ENCODE results near the gene ACSF3. TPM values are rescaled to one million over a fixed set of nuclear protein-coding genes. Genes with fewer than 3 reads are reported as not detected.

Gene ACSF3
- total RNA-seq, 4 donors from 2014 or later = 26.1 to 55.1 (median 32.5) TPM

- WGBS = 92% methylated on average over 13 of the region's 14 CpGs
- Histone ChIP-seq H3K36me3 (no peaks in the 10 kb centered on the region), H3K4me3 (no peak overlapping the region), H3K27me3 (peaks cover 18% of the 10 kb centered on the region), H3K4me1 (no peaks in the 10 kb centered on the region), H3K9me3 (no peaks in the 10 kb centered on the region), H3K27ac (no peak overlapping the region)
- TF ChIP-seq POLR2A (IDR thresholded peaks at IDR 0.05) = no peak
- no peak for DNase-seq (ENCODE audit: low spot score in 2 of 2)
Observed at GRCh38 chr16:89076159-89076558, 17.5 kb upstream of the ACSF3 start.

- no peak for DNase-seq (ENCODE audit: low spot score in 2 of 2)
- 95% methylated on average over 8 of the region's 16 CpGs for WGBS
- H3K27me3 ChIP-seq = peaks cover 8% of the 10 kb centered on the region
- no peaks in the 10 kb centered on the region for H3K4me1 ChIP-seq
- H3K4me3 ChIP-seq = no peak overlapping the region
- H3K9me3 ChIP-seq = no peaks in the 10 kb centered on the region
- H3K36me3 ChIP-seq = no peaks in the 10 kb centered on the region
- TF ChIP-seq POLR2A (IDR thresholded peaks at IDR 0.05) (no peak), EP300 (IDR thresholded peaks at IDR 0.05) (no peak), CTCF (IDR thresholded peaks at IDR 0.05) (no peak), POLR2AphosphoS5 (IDR thresholded peaks at IDR 0.05) (no peak)
- no peak overlapping the region for H3K27ac ChIP-seq
Observed at GRCh38 chr16:89077076-89077475, 16.6 kb upstream of the ACSF3 start.

GRCh38 chr16:89078172-89078571 lies 15.5 kb upstream of the ACSF3 start:
- no peak for DNase-seq (ENCODE audit: low spot score in 2 of 2)
- 79% methylated on average over 8 of the region's 8 CpGs for WGBS
- H3K36me3 ChIP-seq = no peaks in the 10 kb centered on the region
- H3K9me3 ChIP-seq = no peaks in the 10 kb centered on the region
- H3K4me1 ChIP-seq = no peaks in the 10 kb centered on the region
- no peak overlapping the region for H3K27ac ChIP-seq
- TF ChIP-seq POLR2A (IDR thresholded peaks at IDR 0.05) (no peak), EP300 (IDR thresholded peaks at IDR 0.05) (no peak), CTCF (IDR thresholded peaks at IDR 0.05) (no peak), POLR2AphosphoS5 (IDR thresholded peaks at IDR 0.05) (no peak)
- no peaks in the 10 kb centered on the region for H3K27me3 ChIP-seq
- H3K4me3 ChIP-seq = no peak overlapping the region

GRCh38 chr16:89079434-89079980 lies 14.1 kb upstream of the ACSF3 start:
- Histone ChIP-seq H3K9me3 (no peaks in the 10 kb centered on the region), H3K4me3 (no peak overlapping the region), H3K36me3 (no peaks in the 10 kb centered on the region), H3K27ac (no peak overlapping the region), H3K27me3 (no peaks in the 10 kb centered on the region), H3K4me1 (no peaks in the 10 kb centered on the region)
- 94% methylated on average over 19 of the region's 19 CpGs for WGBS
- DNase-seq (ENCODE audit: low spot score in 2 of 2) = no peak
- TF ChIP-seq CTCF (IDR thresholded peaks at IDR 0.05) (no peak), POLR2AphosphoS5 (IDR thresholded peaks at IDR 0.05) (no peak), POLR2A (IDR thresholded peaks at IDR 0.05) (no peak), EP300 (IDR thresholded peaks at IDR 0.05) (no peak)

GRCh38 chr16:89080196-89080853 lies 13.3 kb upstream of the ACSF3 start:
- no peak overlapping the region for H3K27ac ChIP-seq
- WGBS = 84% methylated on average over 26 of the region's 33 CpGs
- no peak for DNase-seq (ENCODE audit: low spot score in 2 of 2)

More at GRCh38 chr16:89080196-89080853, 13.3 kb upstream of the ACSF3 start:
- Histone ChIP-seq H3K4me3 (no peak overlapping the region), H3K4me1 (no peaks in the 10 kb centered on the region), H3K27me3 (peaks cover 7% of the 10 kb centered on the region), H3K36me3 (no peaks in the 10 kb centered on the region), H3K9me3 (no peaks in the 10 kb centered on the region)
- no peak for TF ChIP-seq POLR2A (IDR thresholded peaks at IDR 0.05)
- no peak for TF ChIP-seq EP300 (IDR thresholded peaks at IDR 0.05)
- TF ChIP-seq POLR2AphosphoS5 (IDR thresholded peaks at IDR 0.05) = no peak
- no peak for TF ChIP-seq CTCF (IDR thresholded peaks at IDR 0.05)
